ENCODE results near the gene PIGQ. TPM values are rescaled to one million over a fixed set of nuclear protein-coding genes. Genes with fewer than 3 reads are reported as not detected.

PIGQ gene
- total and polyA plus RNA-seq, 2 of the 8 experiments (the other 6 are each of a cell fraction or from before 2014, with no cell fraction given), result 36.0 to 49.2 TPM

- Histone ChIP-seq H3K4me2 (ENCODE audit: insufficient read depth in 1 of 2, low read depth in 2 of 2, low read length in 2 of 2) (no peak overlapping the region), H4K5ac (ENCODE audit: insufficient read length, low read depth, low read length) (no peak overlapping the region), H2BK12ac (ENCODE audit: low read depth, low read length) (no peak overlapping the region), H3K4me1 (replicated peaks in 1 of 4; ENCODE audit: control insufficient read depth in 3 of 4, insufficient read depth in 4 of 4, low read length in 3 of 4) (peaks cover 0 to 22% (median 12%) of the 10 kb centered on the region in 4 experiments; a peak in 6 of 7 replicates), H2BK15ac (ENCODE audit: low read length) (no peak overlapping the region), H3K23ac (ENCODE audit: insufficient read length) (no peak overlapping the region), H3K18ac (ENCODE audit: extremely low read depth, low read length) (no peak overlapping the region), H2BK5ac (ENCODE audit: low read depth, low read length) (no peak overlapping the region), H2BK120ac (replicated peaks; ENCODE audit: low read depth, low read length) (no peak overlapping the region), H3K56ac (replicated peaks; ENCODE audit: insufficient read length, low read depth, low read length) (no peak overlapping the region), H3K4me3 (ENCODE audit: extremely low read depth in 1 of 4, insufficient read depth in 2 of 4, low read depth in 3 of 4, low read length in 4 of 4) (no peak overlapping the region), H3K9me3 (ENCODE audit: insufficient read depth in 2 of 2, low read depth in 1 of 2, low read length in 1 of 2) (no peaks in the 10 kb centered on the region), H3K36me3 (ENCODE audit: control insufficient read depth in 2 of 4, insufficient read depth in 4 of 4, low read length in 3 of 4) (peaks cover 0 to 4% (median 0%) of the 10 kb centered on the region in 4 experiments; a peak in 1 of 8 replicates), H3K79me2 (ENCODE audit: control insufficient read depth in 1 of 2, insufficient read depth in 2 of 2, low read length in 2 of 2) (no peaks in the 10 kb centered on the region), H3K79me1 (ENCODE audit: low read depth, low read length) (peaks cover 4% of the 10 kb centered on the region), H3K14ac (ENCODE audit: insufficient read length) (no peak overlapping the region), H2AFZ (ENCODE audit: low read length) (no peak overlapping the region), H2AK5ac (ENCODE audit: low read depth, low read length) (no peak overlapping the region), H3K27me3 (replicated peaks in 1 of 4; ENCODE audit: control insufficient read depth in 3 of 4, extremely low read depth in 1 of 4, insufficient read depth in 3 of 4, low read length in 3 of 4) (no peaks in the 10 kb centered on the region), H3K27ac (ENCODE audit: low read depth, low read length) (no peak overlapping the region; the same call in 1 of the 2 replicates), H4K8ac (ENCODE audit: extremely low read depth, insufficient read depth, low read length) (no peak overlapping the region), H4K20me1 (replicated peaks in 1 of 2; ENCODE audit: control insufficient read depth in 1 of 2, insufficient read depth in 2 of 2, low read length in 2 of 2) (peaks cover 2 to 3% of the 10 kb centered on the region in 2 experiments), H4K91ac (replicated peaks; ENCODE audit: insufficient read length, low read length) (no peak overlapping the region), H3K4ac (replicated peaks; ENCODE audit: insufficient read length, low read depth, low read length) (no peak overlapping the region), H3K9ac (replicated peaks in 1 of 4; ENCODE audit: extremely low read depth in 1 of 4, low read depth in 3 of 4, low read length in 3 of 4) (no peak overlapping the region), H2BK20ac (ENCODE audit: low read length) (no peak overlapping the region), H3K23me2 (ENCODE audit: low read depth, low read length) (no peaks in the 10 kb centered on the region)
- DNase-seq (ENCODE audit: low read depth in 1 of 2, low spot score in 2 of 2), result no peak
- ChIA-PET POLR2A (ENCODE audit: partially characterized antibody) (interaction anchor here (1.4 to 2.5 kb wide), 3 partner anchors 11 to 49 kb away, joined by 3 to 16 read pairs (median 3); partner anchors contain the start of gene METTL26), CTCF (ENCODE audit: partially characterized antibody) (interaction anchor here (0.6 to 1.8 kb wide), 13 partner anchors 12 to 232 kb away, joined by 3 to 6 read pairs (median 3); partner anchors contain the start of gene METTL26)
- FAIRE-seq, result no peak
- 87% methylated on average over 10 of the region's 10 CpGs; no CpG with 5 or more reads in 1 of the 2 experiments for WGBS, 2 experiments (ENCODE audit: extremely low coverage in 1 of 2, insufficient coverage in 1 of 2, insufficient read length in 1 of 2, insufficient replicate concordance in 2 of 2, low coverage in 1 of 2, low lambda C conversion rate in 2 of 2, missing lambda C conversion rate in 1 of 2)
- no peak for TF ChIP-seq POLR2AphosphoS5 (IDR thresholded peaks at IDR 0.05; ENCODE audit: low read depth, low read length)
- TF ChIP-seq KDM5A (IDR thresholded peaks at IDR 0.05; ENCODE audit: low read length), result no peak
- TF ChIP-seq FOSL1 (IDR thresholded peaks at IDR 0.05; ENCODE audit: insufficient read depth, low read depth, low read length), result no peak
- no peak for TF ChIP-seq TAF7 (optimal IDR thresholded peaks at IDR 0.05; ENCODE audit: borderline replicate concordance, low read depth, low read length)
- TF ChIP-seq CBX5 (IDR thresholded peaks at IDR 0.05; ENCODE audit: low read depth, low read length), result no peak
- no peak for TF ChIP-seq HDAC2 (IDR thresholded peaks at IDR 0.05; ENCODE audit: borderline replicate concordance in 1 of 2, low read depth in 2 of 2, low read length in 2 of 2)
- no peak for TF ChIP-seq ATF2 (IDR thresholded peaks at IDR 0.05; ENCODE audit: low read length)
- TF ChIP-seq CREB1 (IDR thresholded peaks at IDR 0.05), result no peak; the same call in 1 of the 2 replicates
- no peak for TF ChIP-seq TAF1 (IDR thresholded peaks at IDR 0.05; ENCODE audit: low read depth, low read length)
- no peak for TF ChIP-seq EZH2 (IDR thresholded peaks at IDR 0.05; ENCODE audit: low read depth, low read length, severe bottlenecking)
- TF ChIP-seq RXRA (IDR thresholded peaks at IDR 0.05; ENCODE audit: insufficient read depth, low read depth, low read length), result no peak
These were observed 54.8 kb downstream of the PIGQ start for GRCh38 chr16:624526-625070.

Data from H1 (cell line).